Neural progenitor cell (in vitro differentiated cells): ENCODE results near the gene FRMD7.

Experiments
- EZH2 ChIP-seq: fragments of 200-600 bp; sonication (generic); IDR thresholded peaks from 2 replicates; pipeline ENCODE4 v1.6.1; 2017; ENCODE audit warnings: antibody characterized with exemption, mild to moderate bottlenecking, moderate library complexity
- EZH2phosphoT487 ChIP-seq: fragments of 200-600 bp; sonication (generic); IDR thresholded peaks from 2 replicates; pipeline ENCODE4 v1.6.1; 2017; ENCODE audit warnings: antibody characterized with exemption
- TF ChIP-seq, protein P1 (sequence below): fragments of 200-600 bp; sonication (generic); IDR thresholded peaks from 2 replicates; pipeline ENCODE4 v1.5.1; 2017; ENCODE audit warnings: antibody characterized with exemption, mild to moderate bottlenecking

DNA sequence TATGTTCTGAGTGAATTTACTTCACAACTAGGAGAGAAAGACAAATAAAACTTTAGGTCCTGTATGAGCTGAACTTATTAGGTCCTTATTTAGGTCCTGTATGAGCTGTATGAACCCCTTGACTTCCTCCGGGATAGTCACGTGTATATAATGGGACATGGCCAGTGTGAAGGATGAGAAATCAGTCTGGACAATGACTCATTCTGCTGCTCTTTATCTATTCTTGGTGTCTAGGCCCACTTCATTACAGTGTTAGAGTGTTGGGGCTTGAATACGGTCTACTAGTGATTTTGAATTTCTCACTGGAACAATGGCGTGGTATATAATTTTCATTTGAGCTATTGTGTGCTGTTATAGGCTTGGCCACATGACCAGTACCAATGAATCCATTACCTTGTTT, 82.9 kb downstream of the FRMD7 start:
- TF ChIP-seq, protein P1, sequence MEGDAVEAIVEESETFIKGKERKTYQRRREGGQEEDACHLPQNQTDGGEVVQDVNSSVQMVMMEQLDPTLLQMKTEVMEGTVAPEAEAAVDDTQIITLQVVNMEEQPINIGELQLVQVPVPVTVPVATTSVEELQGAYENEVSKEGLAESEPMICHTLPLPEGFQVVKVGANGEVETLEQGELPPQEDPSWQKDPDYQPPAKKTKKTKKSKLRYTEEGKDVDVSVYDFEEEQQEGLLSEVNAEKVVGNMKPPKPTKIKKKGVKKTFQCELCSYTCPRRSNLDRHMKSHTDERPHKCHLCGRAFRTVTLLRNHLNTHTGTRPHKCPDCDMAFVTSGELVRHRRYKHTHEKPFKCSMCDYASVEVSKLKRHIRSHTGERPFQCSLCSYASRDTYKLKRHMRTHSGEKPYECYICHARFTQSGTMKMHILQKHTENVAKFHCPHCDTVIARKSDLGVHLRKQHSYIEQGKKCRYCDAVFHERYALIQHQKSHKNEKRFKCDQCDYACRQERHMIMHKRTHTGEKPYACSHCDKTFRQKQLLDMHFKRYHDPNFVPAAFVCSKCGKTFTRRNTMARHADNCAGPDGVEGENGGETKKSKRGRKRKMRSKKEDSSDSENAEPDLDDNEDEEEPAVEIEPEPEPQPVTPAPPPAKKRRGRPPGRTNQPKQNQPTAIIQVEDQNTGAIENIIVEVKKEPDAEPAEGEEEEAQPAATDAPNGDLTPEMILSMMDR, result no peak
- TF ChIP-seq EZH2 (no peak), EZH2phosphoT487 (no peak)
